ENCODE measurements around the gene MYL7. TPM values are rescaled to one million over a fixed set of nuclear protein-coding genes. Genes with fewer than 3 reads are reported as not detected.

The MYL7 gene
- total and polyA plus RNA-seq, 2 of the 4 experiments (the other 2 are of a cell fraction), result 0.24 TPM; not detected in 1

DNA sequence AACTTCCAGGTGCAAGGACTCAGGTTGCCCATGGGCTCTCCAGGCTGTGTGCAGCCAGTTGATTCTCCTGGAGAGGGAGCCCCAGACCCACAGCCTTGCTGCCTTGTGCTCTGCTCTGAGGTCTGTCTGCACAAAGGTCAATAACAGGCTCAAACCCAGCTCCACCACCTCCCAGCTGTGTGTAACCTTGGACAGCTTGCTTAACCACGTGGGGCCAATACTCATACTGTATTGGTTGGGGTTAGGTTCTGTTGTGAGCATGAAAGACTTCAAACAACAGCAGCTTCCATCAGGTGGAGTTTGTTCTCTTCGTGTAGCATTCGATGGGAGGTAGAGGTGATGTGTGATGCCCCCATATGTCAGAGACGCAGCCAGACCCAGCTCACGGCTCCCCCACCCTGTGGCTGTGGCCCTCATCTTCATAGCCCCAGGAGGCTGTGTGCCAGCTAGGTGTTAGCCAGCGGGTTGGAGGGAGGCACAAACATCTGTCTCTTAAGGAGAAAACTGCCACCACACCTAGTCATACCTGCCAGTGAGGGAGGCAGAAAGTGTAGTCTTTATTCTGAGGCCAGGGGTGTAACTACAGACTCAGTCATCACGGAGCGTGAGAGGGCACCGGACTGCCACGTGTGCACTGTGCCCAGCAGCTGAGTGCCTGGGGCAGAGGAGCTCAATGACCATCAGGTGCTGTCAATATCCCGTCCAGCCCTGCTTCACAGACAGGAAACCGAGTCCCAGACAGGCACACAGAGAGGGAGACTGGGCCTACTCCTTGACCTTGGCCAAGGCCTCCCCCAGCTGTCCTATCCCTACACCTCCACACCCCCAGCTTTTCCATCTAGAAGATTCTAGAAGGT, 9.7 kb downstream of the MYL7 start:
- H3K9me3 ChIP-seq (ENCODE audit: control insufficient read depth, insufficient read depth, low read length), result peaks cover 4% of the 10 kb centered on the region
- no TSS peak for BruUV-seq (replicated peaks)
- H3K23ac ChIP-seq (ENCODE audit: low read depth, low read length), result no peak overlapping the region; the same call in 1 of the 2 replicates
- in situ Hi-C loops (cut with MboI; ENCODE audit: low sequenced_read_pairs) (no loop called here), dilution Hi-C loops (cut with HindIII; ENCODE audit: low sequenced_read_pairs, unreplicated experiment) (no loop called here), intact Hi-C loops (cut with micrococcal nuclease) (loop anchor here (1.0 kb wide), 1 partner anchor 65 kb away; no protein-coding TSS in a partner anchor)
- H3K4me1 ChIP-seq (ENCODE audit: control insufficient read depth, insufficient read depth, low read length), result peaks cover 10% of the 10 kb centered on the region
- H4K8ac ChIP-seq (ENCODE audit: low read depth in 2 of 2, low read length in 2 of 2), result peak overlapping the region; percentile 6 to 19; a peak in 2 of 4 replicates
- H3K4me2 ChIP-seq (ENCODE audit: low read depth, low read length), result no peak overlapping the region
- H2AFZ ChIP-seq (replicated peaks; ENCODE audit: low read length, poor library complexity), result no peak overlapping the region
- H4K20me1 ChIP-seq (ENCODE audit: insufficient read depth, low read length), result no peaks in the 10 kb centered on the region
- ATAC-seq (ENCODE audit: low read depth) (peak; percentile 64), DNase-seq (no peak)
- CTCF ChIA-PET, result interaction anchor here (0.9 to 1.4 kb wide), 5 partner anchors 10 to 102 kb away, joined by 3 to 4 read pairs (median 4); no protein-coding TSS in a partner anchor
- no peaks in the 10 kb centered on the region for H3K36me3 ChIP-seq (ENCODE audit: control insufficient read depth, insufficient read depth, low read length)
- peak overlapping the region; percentile 34; the same call in 1 of the 2 replicates for H3K4ac ChIP-seq (ENCODE audit: low read depth, low read length)
- H2BK20ac ChIP-seq (ENCODE audit: low read depth, low read length), result peak overlapping the region; percentile 69; the same call in 1 of the 2 replicates
- H3K18ac ChIP-seq (ENCODE audit: low read depth, low read length), result peak overlapping the region; percentile 43
- no peak overlapping the region for H3K56ac ChIP-seq (ENCODE audit: extremely low read depth, insufficient read depth, low read length)
- H2BK5ac ChIP-seq (ENCODE audit: low read depth, low read length, poor library complexity, severe bottlenecking), result no peak overlapping the region
- no peaks in the 10 kb centered on the region for H3K27me3 ChIP-seq (ENCODE audit: control insufficient read depth, insufficient read depth, low read length)
- POLR2A ChIA-PET (ENCODE audit: unreplicated experiment), result no interaction called here
- peak overlapping the region; percentile 43 for H2BK120ac ChIP-seq (ENCODE audit: low read depth, low read length)
- H3K4me3 ChIP-seq (ENCODE audit: insufficient read depth, low read depth, low read length), result no peak overlapping the region
- H3K14ac ChIP-seq (replicated peaks; ENCODE audit: low read depth, low read length), result peak overlapping the region; percentile 8; the same call in 1 of the 2 replicates
- H2AK9ac ChIP-seq (replicated peaks; ENCODE audit: low read depth, low read length, poor library complexity), result no peak overlapping the region
- H4K5ac ChIP-seq (ENCODE audit: low read depth, low read length), result peak overlapping the region; percentile 29; the same call in 1 of the 2 replicates
- peak overlapping the region; percentile 27; the same call in 1 of the 2 replicates for H2AK5ac ChIP-seq (ENCODE audit: low read depth, low read length)
- no peak overlapping the region for H3K27ac ChIP-seq (ENCODE audit: insufficient read depth, low read length)
- H3K9ac ChIP-seq (ENCODE audit: low read depth, low read length), result no peak overlapping the region
- H2BK15ac ChIP-seq (ENCODE audit: low read depth, low read length), result peak overlapping the region; percentile 18; the same call in 1 of the 3 replicates
- peaks cover 3% of the 10 kb centered on the region; the same call in 1 of the 2 replicates for H3K9me1 ChIP-seq (ENCODE audit: insufficient read depth, low read length)
- 80% methylated on average over 6 of the region's 12 CpGs; no CpG with 5 or more reads in 1 of the 2 experiments for WGBS, 2 experiments (ENCODE audit: extremely low coverage in 2 of 2, insufficient read length in 1 of 2)
- peak overlapping the region; percentile 35; the same call in 1 of the 2 replicates for H4K91ac ChIP-seq (ENCODE audit: insufficient read depth, low read depth, low read length)
- no peaks in the 10 kb centered on the region for H3K79me1 ChIP-seq (ENCODE audit: low read depth in 1 of 2, low read length in 2 of 2)
- TF ChIP-seq CEBPB (IDR thresholded peaks at IDR 0.05; ENCODE audit: low read depth, low read length), result no peak
- TF ChIP-seq BHLHE40 (IDR thresholded peaks at IDR 0.05; ENCODE audit: low read depth, low read length), result no peak
- TF ChIP-seq RAD21 (IDR thresholded peaks at IDR 0.05; ENCODE audit: low read length), result peak; percentile 38
- TF ChIP-seq MAFK (IDR thresholded peaks at IDR 0.05; ENCODE audit: low read depth, low read length), result no peak
- TF ChIP-seq, protein P1, sequence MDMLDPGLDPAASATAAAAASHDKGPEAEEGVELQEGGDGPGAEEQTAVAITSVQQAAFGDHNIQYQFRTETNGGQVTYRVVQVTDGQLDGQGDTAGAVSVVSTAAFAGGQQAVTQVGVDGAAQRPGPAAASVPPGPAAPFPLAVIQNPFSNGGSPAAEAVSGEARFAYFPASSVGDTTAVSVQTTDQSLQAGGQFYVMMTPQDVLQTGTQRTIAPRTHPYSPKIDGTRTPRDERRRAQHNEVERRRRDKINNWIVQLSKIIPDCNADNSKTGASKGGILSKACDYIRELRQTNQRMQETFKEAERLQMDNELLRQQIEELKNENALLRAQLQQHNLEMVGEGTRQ (IDR thresholded peaks at IDR 0.05; ENCODE audit: low read depth, low read length), result peak; percentile 49; the same call in 1 of the 2 replicates
- no peak for TF ChIP-seq MXI1 (IDR thresholded peaks at IDR 0.05; ENCODE audit: borderline replicate concordance, low read depth, low read length)
- TF ChIP-seq FOS (IDR thresholded peaks at IDR 0.05; ENCODE audit: low read depth, low read length), result no peak
- TF ChIP-seq POLR2A (IDR thresholded peaks at IDR 0.05; ENCODE audit: low read depth, low read length), result no peak
- 0 out of 2 replicates have a peak, but pooled peaks have one; percentile 15 for TF ChIP-seq SMC3 (IDR thresholded peaks at IDR 0.05; ENCODE audit: low read depth, low read length)
- no peak for TF ChIP-seq MAZ (IDR thresholded peaks at IDR 0.05; ENCODE audit: borderline replicate concordance, low read depth, low read length)
- TF ChIP-seq, protein P2, sequence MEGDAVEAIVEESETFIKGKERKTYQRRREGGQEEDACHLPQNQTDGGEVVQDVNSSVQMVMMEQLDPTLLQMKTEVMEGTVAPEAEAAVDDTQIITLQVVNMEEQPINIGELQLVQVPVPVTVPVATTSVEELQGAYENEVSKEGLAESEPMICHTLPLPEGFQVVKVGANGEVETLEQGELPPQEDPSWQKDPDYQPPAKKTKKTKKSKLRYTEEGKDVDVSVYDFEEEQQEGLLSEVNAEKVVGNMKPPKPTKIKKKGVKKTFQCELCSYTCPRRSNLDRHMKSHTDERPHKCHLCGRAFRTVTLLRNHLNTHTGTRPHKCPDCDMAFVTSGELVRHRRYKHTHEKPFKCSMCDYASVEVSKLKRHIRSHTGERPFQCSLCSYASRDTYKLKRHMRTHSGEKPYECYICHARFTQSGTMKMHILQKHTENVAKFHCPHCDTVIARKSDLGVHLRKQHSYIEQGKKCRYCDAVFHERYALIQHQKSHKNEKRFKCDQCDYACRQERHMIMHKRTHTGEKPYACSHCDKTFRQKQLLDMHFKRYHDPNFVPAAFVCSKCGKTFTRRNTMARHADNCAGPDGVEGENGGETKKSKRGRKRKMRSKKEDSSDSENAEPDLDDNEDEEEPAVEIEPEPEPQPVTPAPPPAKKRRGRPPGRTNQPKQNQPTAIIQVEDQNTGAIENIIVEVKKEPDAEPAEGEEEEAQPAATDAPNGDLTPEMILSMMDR (conservative IDR thresholded peaks at IDR 0.05; ENCODE audit: low read depth, low read length), result 0 out of 2 replicates have a peak, but pooled peaks have one; percentile 29
- TF ChIP-seq NFE2L2 (IDR thresholded peaks at IDR 0.05; ENCODE audit: low read depth, low read length), result no peak
- no peak for TF ChIP-seq RCOR1 (IDR thresholded peaks at IDR 0.05; ENCODE audit: insufficient replicate concordance, low read length)
